ENCODE results near the gene PSEN1.

PSEN1 gene

DNA sequence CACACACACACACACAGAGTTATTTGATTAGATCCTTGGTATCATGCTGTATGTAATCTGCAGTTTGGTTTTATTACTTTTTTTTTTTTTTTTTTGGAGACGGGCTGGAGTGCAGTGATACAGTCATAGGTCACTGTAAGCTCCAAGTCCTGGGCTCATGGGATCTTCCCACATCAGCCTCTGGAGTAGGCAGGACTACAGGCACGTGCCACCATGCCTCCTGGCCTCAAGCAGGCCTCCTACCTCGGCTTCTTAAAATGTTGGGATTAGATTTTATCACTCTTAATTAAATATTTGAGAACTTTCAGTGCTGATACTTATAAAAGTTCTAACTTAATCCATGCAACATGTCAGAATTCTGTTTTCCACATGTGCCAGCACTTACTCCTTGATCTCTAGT lies 31.3 kb upstream of the PSEN1 start:
- no peak overlapping the region for H3K4me3 ChIP-seq (ENCODE audit: low read depth, low read length)
- TF ChIP-seq, protein P1, sequence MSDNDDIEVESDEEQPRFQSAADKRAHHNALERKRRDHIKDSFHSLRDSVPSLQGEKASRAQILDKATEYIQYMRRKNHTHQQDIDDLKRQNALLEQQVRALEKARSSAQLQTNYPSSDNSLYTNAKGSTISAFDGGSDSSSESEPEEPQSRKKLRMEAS (IDR thresholded peaks at IDR 0.05; ENCODE audit: low read depth, low read length), result no peak
- TF ChIP-seq MYC (IDR thresholded peaks at IDR 0.05; ENCODE audit: low read depth, low read length) (no peak), POLR2A (IDR thresholded peaks at IDR 0.05; ENCODE audit: extremely low read depth, insufficient read length) (no peak), CTCF (IDR thresholded peaks at IDR 0.05; ENCODE audit: low read depth, low read length) (no peak)
- DNase-seq (ENCODE audit: low read depth), result no peak

GRCh38 chr14:73105727-73106126 lies 30.6 kb upstream of the PSEN1 start:
- H3K4me3 ChIP-seq (ENCODE audit: low read depth, low read length), result no peak overlapping the region
- TF ChIP-seq POLR2A (IDR thresholded peaks at IDR 0.05; ENCODE audit: extremely low read depth, insufficient read length) (no peak), MYC (IDR thresholded peaks at IDR 0.05; ENCODE audit: low read depth, low read length) (no peak), CTCF (IDR thresholded peaks at IDR 0.05; ENCODE audit: low read depth, low read length) (no peak)
- TF ChIP-seq, protein P1 (IDR thresholded peaks at IDR 0.05; ENCODE audit: low read depth, low read length), result no peak
- no peak for DNase-seq (ENCODE audit: low read depth)

DNA sequence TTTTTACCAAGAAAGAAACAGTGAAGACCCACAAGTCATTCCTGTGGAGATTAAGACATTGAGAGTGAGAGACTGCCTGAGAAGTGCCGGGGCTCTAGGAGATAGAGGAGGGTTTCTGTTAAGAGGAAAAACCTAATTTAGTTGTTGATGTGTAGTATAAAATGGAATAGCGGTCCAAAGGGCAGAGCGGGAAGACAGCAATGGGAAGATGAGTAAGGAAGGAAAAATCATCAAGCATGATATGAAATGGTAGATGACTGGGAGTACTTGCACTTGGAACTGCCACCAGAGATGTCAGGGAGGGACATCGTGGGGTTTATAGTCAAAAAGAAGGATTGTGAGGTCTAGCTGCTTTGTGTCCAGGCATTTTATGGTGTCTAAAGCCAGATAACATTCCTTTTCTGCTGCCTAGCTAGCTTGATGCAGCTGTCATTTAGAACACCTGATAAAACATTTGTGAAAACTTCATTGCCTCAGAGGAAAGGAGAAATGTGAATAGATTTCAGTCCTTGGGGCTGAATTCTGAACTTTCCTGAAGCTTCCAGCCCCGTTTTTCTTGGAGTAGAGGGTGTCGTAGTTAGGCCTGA lies 20.1 kb upstream of the PSEN1 start:
- no peak for DNase-seq (ENCODE audit: low read depth)
- no peak overlapping the region for H3K4me3 ChIP-seq (ENCODE audit: low read depth, low read length)
- TF ChIP-seq CTCF (IDR thresholded peaks at IDR 0.05; ENCODE audit: low read depth, low read length) (no peak), POLR2A (IDR thresholded peaks at IDR 0.05; ENCODE audit: extremely low read depth, insufficient read length) (no peak), MYC (IDR thresholded peaks at IDR 0.05; ENCODE audit: low read depth, low read length) (no peak)
- TF ChIP-seq, protein P1 (IDR thresholded peaks at IDR 0.05; ENCODE audit: low read depth, low read length), result no peak

DNA sequence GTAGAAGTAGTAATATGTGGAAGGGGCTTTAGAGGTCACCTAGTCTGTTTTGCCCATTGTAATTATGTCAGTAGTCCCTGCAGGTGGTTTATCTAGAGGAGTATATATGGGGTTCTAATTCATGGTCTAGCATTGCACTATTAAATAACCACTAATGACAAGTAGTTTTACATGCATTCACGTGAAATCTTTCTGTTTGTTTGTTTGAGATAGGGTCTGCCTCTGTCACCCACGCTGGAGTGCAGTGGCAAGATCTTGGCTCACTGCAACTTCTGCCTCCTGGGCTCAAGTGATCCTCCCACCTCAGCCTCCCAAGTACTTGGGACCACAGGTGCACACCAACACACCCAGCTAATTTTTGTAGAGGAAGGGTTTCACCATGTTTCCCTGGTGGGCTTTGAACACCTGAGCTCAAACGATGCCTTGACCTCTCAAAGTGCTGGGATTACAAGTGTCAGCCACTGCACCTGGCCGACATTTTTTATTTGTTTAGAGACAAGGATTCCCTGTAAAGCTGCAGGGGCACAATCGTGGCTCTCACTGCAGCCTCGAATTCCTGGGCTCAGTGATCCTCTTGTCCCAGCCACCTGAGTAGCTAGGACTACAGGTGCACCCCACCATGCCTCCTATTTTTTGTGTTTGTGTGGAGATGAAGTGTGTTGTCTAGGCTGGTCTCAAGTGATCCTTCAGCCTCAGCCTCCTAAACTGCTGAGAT lies 12.0 kb upstream of the PSEN1 start:
- H3K4me3 ChIP-seq (ENCODE audit: low read depth, low read length), result no peak overlapping the region
- no peak for DNase-seq (ENCODE audit: low read depth)
- no peak for TF ChIP-seq POLR2A (IDR thresholded peaks at IDR 0.05; ENCODE audit: extremely low read depth, insufficient read length)
- TF ChIP-seq MYC (IDR thresholded peaks at IDR 0.05; ENCODE audit: low read depth, low read length), result no peak
- TF ChIP-seq, protein P1 (IDR thresholded peaks at IDR 0.05; ENCODE audit: low read depth, low read length), result no peak
- TF ChIP-seq CTCF (IDR thresholded peaks at IDR 0.05; ENCODE audit: low read depth, low read length), result no peak

GRCh38 chr14:73125169-73125588 lies 11.1 kb upstream of the PSEN1 start:
- no peak overlapping the region for H3K4me3 ChIP-seq (ENCODE audit: low read depth, low read length)
- DNase-seq (ENCODE audit: low read depth), result no peak
- TF ChIP-seq CTCF (IDR thresholded peaks at IDR 0.05; ENCODE audit: low read depth, low read length) (no peak), POLR2A (IDR thresholded peaks at IDR 0.05; ENCODE audit: extremely low read depth, insufficient read length) (no peak), MYC (IDR thresholded peaks at IDR 0.05; ENCODE audit: low read depth, low read length) (no peak)
- TF ChIP-seq, protein P1 (IDR thresholded peaks at IDR 0.05; ENCODE audit: low read depth, low read length), result no peak
